RWPE1 (cell line): ENCODE results near the gene SNAPIN.
A peak's percentile ranks its signal among the peaks of the same experiment; 100 is the strongest.
"Not testable (repeated sequence)": the region's sequence is repeated elsewhere in the genome, so short reads cannot be mapped to it uniquely, and the experiment has no call there.

Experiments used
- CTCF ChIA-PET: fragments of 350-600 bp; sonication (Branson Sonifier 250); formaldehyde crosslinking; extraction: SDS; loops from one replicate; lab custom pipeline; 2021; lab: Yijun Ruan, JAX
- POLR2A ChIA-PET: fragments of 400-600 bp; formaldehyde crosslinking; extraction: SDS; loops from one replicate; lab custom pipeline; 2020; ENCODE audit warnings: antibody characterized with exemption; ENCODE audit not compliant: low non-redundant PET; lab: Yijun Ruan, JAX
- DNase-seq: peaks from one replicate; pipeline ENCODE4 v3.0.0; 2012; ENCODE audit warnings: low spot score
- H3K27ac ChIP-seq: fragments of 450-650 bp; 2 replicates; pipeline ENCODE4 v1.5.1; 2017
- CTCF ChIP-seq: fragments of 450-650 bp; conservative IDR thresholded peaks from 2 replicates; pipeline ENCODE4 v1.5.1; 2017; ENCODE audit warnings: low read depth, mild to moderate bottlenecking

Gene SNAPIN

GRCh38 chr1:153667439-153667838 lies 8.9 kb downstream of the SNAPIN start:
- no peak for DNase-seq
- no peak for TF ChIP-seq CTCF
- peak overlapping the region; percentile 50; the same call in 1 of the 2 replicates for H3K27ac ChIP-seq
- POLR2A ChIA-PET = interaction anchor here (0.6 kb wide), 1 partner anchor 114 kb away, joined by 6 read pairs; no protein-coding TSS in a partner anchor
- CTCF ChIA-PET = interaction anchor here (0.7 kb wide), 1 partner anchor 306 kb away, joined by 4 read pairs; no protein-coding TSS in a partner anchor

- POLR2A ChIA-PET, DNase-seq, CTCF ChIA-PET: not testable (repeated sequence)
- H3K27ac ChIP-seq = peak overlapping the region; percentile 33
Measured at GRCh38 chr1:153668672-153669071, 10.2 kb downstream of the SNAPIN start.

- no peak for TF ChIP-seq CTCF
- no peak overlapping the region for H3K27ac ChIP-seq
- ChIA-PET POLR2A (no interaction called here), CTCF (no interaction called here)
- no peak for DNase-seq
Measured at GRCh38 chr1:153669606-153670005, 11.1 kb downstream of the SNAPIN start.

- CTCF ChIA-PET = no interaction called here
- H3K27ac ChIP-seq = peak overlapping the region; percentile 75
Measured at GRCh38 chr1:153670257-153670858, 11.9 kb downstream of the SNAPIN start.

GRCh38 chr1:153670859-153671627 lies 12.5 kb downstream of the SNAPIN start, which contains the start of gene ILF2:
Gene ILF2, minus strand, starts transcription at chr1:153670993. Its CDS starts 71 bp downstream, at chr1:153670922.
- ChIA-PET CTCF (interaction anchor here (0.6 to 1.5 kb wide), 2 partner anchors 98 to 322 kb away, joined by 6 read pairs; no protein-coding TSS in a partner anchor), POLR2A (interaction anchor here (0.6 kb wide), 1 partner anchor 293 kb away, joined by 4 read pairs; the partner anchor contains the start of gene SLC39A1)
- peak within 1 kb of the TSS; percentile 90 for H3K27ac ChIP-seq
- DNase-seq = peak; percentile 100
- TF ChIP-seq CTCF = no peak

More at GRCh38 chr1:153670257-153670858, 11.9 kb downstream of the SNAPIN start:
- no peak for DNase-seq
- POLR2A ChIA-PET = no interaction called here
- no peak for TF ChIP-seq CTCF

- ChIA-PET POLR2A (interaction anchor here (0.7 kb wide), 1 partner anchor 94 kb away, joined by 4 read pairs; no protein-coding TSS in a partner anchor), CTCF (interaction anchor here (0.6 to 1.5 kb wide), 2 partner anchors 99 to 321 kb away, joined by 6 read pairs; no protein-coding TSS in a partner anchor)
- DNase-seq = not testable (repeated sequence)
- peak overlapping the region; percentile 90 for H3K27ac ChIP-seq
Measured at GRCh38 chr1:153671628-153672353, 13.3 kb downstream of the SNAPIN start.

DNA sequence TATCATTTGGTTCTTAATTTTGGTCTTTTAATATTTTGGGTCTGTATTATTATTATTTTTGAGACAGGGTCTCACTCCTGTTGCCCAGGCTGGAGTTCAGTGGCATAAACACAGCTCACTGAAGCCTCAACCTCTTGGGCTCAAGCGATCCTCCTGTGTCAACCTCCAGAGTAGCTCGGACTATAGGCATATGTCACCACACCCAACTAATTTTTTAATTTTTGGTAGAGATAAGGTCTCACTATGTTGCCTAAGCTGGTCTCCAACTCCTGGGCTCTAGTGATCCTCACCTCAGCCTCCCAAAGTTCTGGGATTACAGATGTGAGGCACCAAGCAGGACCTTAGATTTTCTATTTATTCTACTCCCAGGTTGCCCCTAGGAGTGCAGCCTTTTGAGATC lies 15.0 kb downstream of the SNAPIN start:
- ChIA-PET POLR2A (no interaction called here), CTCF (no interaction called here)
- TF ChIP-seq CTCF = no peak

More for the DNA sequence above, 15.0 kb downstream of the SNAPIN start:
- H3K27ac ChIP-seq = no peak overlapping the region
- DNase-seq = no peak
